HCT116 (cell line): ENCODE data around the gene ZNHIT1.

Experiments
- CBX3 ChIP-seq: IDR thresholded peaks from 2 replicates; pipeline ENCODE4 v1.6.1; 2012; ENCODE audit warnings: low read depth
- EZH2 ChIP-seq: fragments of 200-600 bp; sonication (generic); IDR thresholded peaks from 2 replicates; pipeline ENCODE4 v1.6.1; 2017; ENCODE audit warnings: antibody characterized with exemption, mixed run types
- RAD21 ChIP-seq: IDR thresholded peaks from 2 replicates; pipeline ENCODE4 v1.6.1; 2012; ENCODE audit warnings: low read depth, mild to moderate bottlenecking
- ZFX ChIP-seq: fragments of 450-650 bp; IDR thresholded peaks from 2 replicates; pipeline ENCODE4 v1.6.1; 2017
- ZNF274 ChIP-seq: fragments of 200-500 bp; sonication (Bioruptor generic); IDR thresholded peaks from 2 replicates; pipeline ENCODE4 v1.6.1; 2014; ENCODE audit warnings: mild to moderate bottlenecking, low read depth, low read length, inconsistent platforms
- TF ChIP-seq, protein P1 (sequence below), 3 experiments: fragments of 200-600 bp in 1 of 3; sonication (generic) in 1 of 3; IDR thresholded peaks in 2 of 3; conservative IDR thresholded peaks in 1 of 3; 2 replicates each; pipeline ENCODE4 v1.5.1; 2012 to 2017; ENCODE audit warnings: low read depth in 2 of 3, low read length in 2 of 3, antibody characterized with exemption in 1 of 3, borderline replicate concordance in 1 of 3, control low read depth in 1 of 3, mild to moderate bottlenecking in 1 of 3, mixed read lengths in 1 of 3, mixed run types in 1 of 3, moderate library complexity in 1 of 3; ENCODE audit not compliant: insufficient read depth in 1 of 3

DNA sequence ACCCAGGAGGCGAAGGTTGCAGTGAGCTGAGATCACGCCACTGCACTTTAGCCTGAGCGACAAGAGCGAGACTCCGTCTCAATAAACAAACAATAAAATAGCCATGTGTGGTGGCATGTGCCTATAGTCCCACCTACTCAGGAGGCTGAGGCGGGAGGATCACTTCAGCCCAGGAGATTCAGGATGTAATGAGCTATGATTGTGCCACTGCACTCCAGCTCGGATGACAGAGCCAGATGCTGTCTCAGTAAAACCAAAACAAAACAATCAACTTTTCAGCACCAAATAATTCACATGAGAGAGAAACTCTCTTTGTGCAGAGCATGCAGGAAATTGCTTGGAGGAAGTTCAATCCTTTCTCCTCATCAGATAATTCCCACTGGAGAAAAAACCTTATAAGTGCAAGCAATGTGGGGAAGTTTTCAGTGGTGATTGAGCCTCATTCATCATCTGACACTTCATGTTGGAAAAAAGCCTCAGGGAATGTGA is 40.3 kb downstream of the ZNHIT1 start:
- TF ChIP-seq ZFX (no peak), RAD21 (no peak), EZH2 (no peak), CBX3 (no peak), ZNF274 (no peak)
- TF ChIP-seq, protein P1, sequence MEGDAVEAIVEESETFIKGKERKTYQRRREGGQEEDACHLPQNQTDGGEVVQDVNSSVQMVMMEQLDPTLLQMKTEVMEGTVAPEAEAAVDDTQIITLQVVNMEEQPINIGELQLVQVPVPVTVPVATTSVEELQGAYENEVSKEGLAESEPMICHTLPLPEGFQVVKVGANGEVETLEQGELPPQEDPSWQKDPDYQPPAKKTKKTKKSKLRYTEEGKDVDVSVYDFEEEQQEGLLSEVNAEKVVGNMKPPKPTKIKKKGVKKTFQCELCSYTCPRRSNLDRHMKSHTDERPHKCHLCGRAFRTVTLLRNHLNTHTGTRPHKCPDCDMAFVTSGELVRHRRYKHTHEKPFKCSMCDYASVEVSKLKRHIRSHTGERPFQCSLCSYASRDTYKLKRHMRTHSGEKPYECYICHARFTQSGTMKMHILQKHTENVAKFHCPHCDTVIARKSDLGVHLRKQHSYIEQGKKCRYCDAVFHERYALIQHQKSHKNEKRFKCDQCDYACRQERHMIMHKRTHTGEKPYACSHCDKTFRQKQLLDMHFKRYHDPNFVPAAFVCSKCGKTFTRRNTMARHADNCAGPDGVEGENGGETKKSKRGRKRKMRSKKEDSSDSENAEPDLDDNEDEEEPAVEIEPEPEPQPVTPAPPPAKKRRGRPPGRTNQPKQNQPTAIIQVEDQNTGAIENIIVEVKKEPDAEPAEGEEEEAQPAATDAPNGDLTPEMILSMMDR (IDR thresholded peaks at IDR 0.05 in 2 of 3, conservative IDR thresholded peaks at IDR 0.05 in 1 of 3; ENCODE audit: borderline replicate concordance in 1 of 3, insufficient read depth in 1 of 3, low read depth in 2 of 3, low read length in 2 of 3), result no peak
